B cell (primary cell): ENCODE results near the gene GSDMA.

Source experiments
- EZH2 ChIP-seq: IDR thresholded peaks from 2 replicates; pipeline ENCODE4 v1.6.1; 2012; ENCODE audit warnings: borderline replicate concordance, low read depth, mild to moderate bottlenecking, moderate library complexity, low read length; ENCODE audit not compliant: insufficient read depth, poor library complexity, severe bottlenecking
- TF ChIP-seq, protein P1 (sequence below): fragments of 200-600 bp; IDR thresholded peaks from one replicate; pipeline ENCODE4 v1.8.0; 2022; ENCODE audit warnings: antibody characterized with exemption, mild to moderate bottlenecking

GRCh38 chr17:40004072-40004471, 41.3 kb downstream of the GSDMA start:
- TF ChIP-seq, protein P1, sequence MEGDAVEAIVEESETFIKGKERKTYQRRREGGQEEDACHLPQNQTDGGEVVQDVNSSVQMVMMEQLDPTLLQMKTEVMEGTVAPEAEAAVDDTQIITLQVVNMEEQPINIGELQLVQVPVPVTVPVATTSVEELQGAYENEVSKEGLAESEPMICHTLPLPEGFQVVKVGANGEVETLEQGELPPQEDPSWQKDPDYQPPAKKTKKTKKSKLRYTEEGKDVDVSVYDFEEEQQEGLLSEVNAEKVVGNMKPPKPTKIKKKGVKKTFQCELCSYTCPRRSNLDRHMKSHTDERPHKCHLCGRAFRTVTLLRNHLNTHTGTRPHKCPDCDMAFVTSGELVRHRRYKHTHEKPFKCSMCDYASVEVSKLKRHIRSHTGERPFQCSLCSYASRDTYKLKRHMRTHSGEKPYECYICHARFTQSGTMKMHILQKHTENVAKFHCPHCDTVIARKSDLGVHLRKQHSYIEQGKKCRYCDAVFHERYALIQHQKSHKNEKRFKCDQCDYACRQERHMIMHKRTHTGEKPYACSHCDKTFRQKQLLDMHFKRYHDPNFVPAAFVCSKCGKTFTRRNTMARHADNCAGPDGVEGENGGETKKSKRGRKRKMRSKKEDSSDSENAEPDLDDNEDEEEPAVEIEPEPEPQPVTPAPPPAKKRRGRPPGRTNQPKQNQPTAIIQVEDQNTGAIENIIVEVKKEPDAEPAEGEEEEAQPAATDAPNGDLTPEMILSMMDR: no peak
- no peak for TF ChIP-seq EZH2
